Loucy (cell line): Measurements from ENCODE around the gene UNC5B.

Experiments
- H2AFZ ChIP-seq: fragments of 200-600 bp; sonication (generic); 2 replicates; pipeline ENCODE4 v1.6.0; 2016; ENCODE audit warnings: antibody characterized with exemption, mild to moderate bottlenecking, low read length, moderate library complexity
- H3F3A ChIP-seq: fragments of 200-600 bp; 2 replicates; pipeline ENCODE4 v1.6.0; 2016; ENCODE audit warnings: antibody characterized with exemption, low read depth, mild to moderate bottlenecking
- H3K27me3 ChIP-seq: fragments of 200-600 bp; sonication (generic); 2 replicates; pipeline ENCODE4 v1.6.1; 2014; ENCODE audit warnings: low read length, mild to moderate bottlenecking; ENCODE audit not compliant: insufficient read depth, poor library complexity, severe bottlenecking
- H3K36me3 ChIP-seq: fragments of 200-600 bp; sonication (generic); 2 replicates; pipeline ENCODE4 v1.6.1; 2016; ENCODE audit warnings: low read length; ENCODE audit not compliant: insufficient read depth
- H3K4me1 ChIP-seq: fragments of 200-600 bp; sonication (generic); 2 replicates; pipeline ENCODE4 v1.5.1; 2014; ENCODE audit warnings: low read length, mild to moderate bottlenecking; ENCODE audit not compliant: insufficient read depth, poor library complexity, severe bottlenecking
- H3K4me2 ChIP-seq: fragments of 200-600 bp; sonication (generic); 2 replicates; pipeline ENCODE4 v1.6.0; 2014; ENCODE audit warnings: antibody characterized with exemption, low read length, low read depth, mild to moderate bottlenecking; ENCODE audit not compliant: poor library complexity, severe bottlenecking
- H3K4me3 ChIP-seq: fragments of 200-600 bp; sonication (generic); 2 replicates; pipeline ENCODE4 v1.5.1; 2014; ENCODE audit warnings: low read length, mild to moderate bottlenecking, mixed read lengths; ENCODE audit not compliant: poor library complexity, severe bottlenecking
- H3K79me2 ChIP-seq: fragments of 200-600 bp; sonication (generic); 2 replicates; pipeline ENCODE4 v1.6.1; 2014; ENCODE audit warnings: low read length; ENCODE audit not compliant: insufficient read depth
- H3K9ac ChIP-seq: fragments of 200-600 bp; sonication (generic); 2 replicates; pipeline ENCODE4 v1.6.0; 2014; ENCODE audit warnings: mild to moderate bottlenecking, low read depth, low read length, moderate library complexity; ENCODE audit not compliant: poor library complexity, severe bottlenecking
- H3K9me2 ChIP-seq: fragments of 200-600 bp; sonication (generic); replicated peaks from 2 replicates; pipeline ENCODE4 v1.6.1; 2016; ENCODE audit warnings: low read depth, low read length, mixed read lengths
- H3K9me3 ChIP-seq: fragments of 200-600 bp; sonication (generic); 2 replicates; pipeline ENCODE4 v1.6.1; 2014; ENCODE audit warnings: mild to moderate bottlenecking, antibody characterized with exemption, low read length, low read depth; ENCODE audit not compliant: insufficient read depth
- H4K20me1 ChIP-seq: fragments of 200-600 bp; sonication (generic); 2 replicates; pipeline ENCODE4 v1.6.0; 2014; ENCODE audit warnings: antibody characterized with exemption, low read length, mild to moderate bottlenecking; ENCODE audit not compliant: insufficient read depth, poor library complexity, severe bottlenecking
- CTCF ChIP-seq: fragments of 200-600 bp; sonication (generic); conservative IDR thresholded peaks from 2 replicates; pipeline ENCODE4 v1.5.1; 2014; ENCODE audit warnings: mild to moderate bottlenecking, antibody characterized with exemption, low read length
- EZH2phosphoT487 ChIP-seq: fragments of 200-600 bp; IDR thresholded peaks from 2 replicates; pipeline ENCODE4 v1.6.1; 2018; ENCODE audit warnings: antibody characterized with exemption, mild to moderate bottlenecking, moderate library complexity, borderline replicate concordance

Gene UNC5B

GRCh38 chr10:71201849-71202248, 10.5 kb upstream of the UNC5B start:
- H3K79me2 ChIP-seq: no peaks in the 10 kb centered on the region
- H3F3A ChIP-seq: no peaks in the 10 kb centered on the region
- H3K9me2 ChIP-seq: no peaks in the 10 kb centered on the region
- H3K27me3 ChIP-seq: peaks cover 8% of the 10 kb centered on the region
- no peak overlapping the region for H3K4me3 ChIP-seq
- TF ChIP-seq CTCF (no peak), EZH2phosphoT487 (no peak)
- no peak overlapping the region for H2AFZ ChIP-seq
- no peaks in the 10 kb centered on the region for H3K4me1 ChIP-seq
- no peak overlapping the region for H3K9ac ChIP-seq
- peaks cover 18% of the 10 kb centered on the region; the same call in 1 of the 2 replicates for H3K9me3 ChIP-seq
- no peak overlapping the region for H3K4me2 ChIP-seq
- H4K20me1 ChIP-seq: no peaks in the 10 kb centered on the region
- H3K36me3 ChIP-seq: no peaks in the 10 kb centered on the region

- H3F3A ChIP-seq: no peaks in the 10 kb centered on the region
- H3K9me3 ChIP-seq: peaks cover 14% of the 10 kb centered on the region; the same call in 1 of the 2 replicates
- peaks cover 8% of the 10 kb centered on the region for H3K27me3 ChIP-seq
- no peaks in the 10 kb centered on the region for H3K36me3 ChIP-seq
- no peaks in the 10 kb centered on the region for H3K4me1 ChIP-seq
- no peak overlapping the region for H3K4me3 ChIP-seq
- H4K20me1 ChIP-seq: no peaks in the 10 kb centered on the region
- H3K4me2 ChIP-seq: no peak overlapping the region
- TF ChIP-seq CTCF (no peak), EZH2phosphoT487 (no peak)
- H3K9ac ChIP-seq: no peak overlapping the region
- no peaks in the 10 kb centered on the region for H3K9me2 ChIP-seq
- H3K79me2 ChIP-seq: no peaks in the 10 kb centered on the region
- no peak overlapping the region for H2AFZ ChIP-seq
Measured at GRCh38 chr10:71202314-71202713, 10.1 kb upstream of the UNC5B start.

- H3K4me3 ChIP-seq: no peak overlapping the region
- no peaks in the 10 kb centered on the region for H4K20me1 ChIP-seq
- TF ChIP-seq EZH2phosphoT487 (no peak), CTCF (no peak)
- H3K27me3 ChIP-seq: peaks cover 8% of the 10 kb centered on the region
- no peak overlapping the region for H2AFZ ChIP-seq
- peaks cover 10% of the 10 kb centered on the region; the same call in 1 of the 2 replicates for H3K9me3 ChIP-seq
- no peaks in the 10 kb centered on the region for H3K9me2 ChIP-seq
- no peaks in the 10 kb centered on the region for H3K4me1 ChIP-seq
- no peaks in the 10 kb centered on the region for H3F3A ChIP-seq
- H3K36me3 ChIP-seq: no peaks in the 10 kb centered on the region
- H3K79me2 ChIP-seq: no peaks in the 10 kb centered on the region
- H3K4me2 ChIP-seq: no peak overlapping the region
- no peak overlapping the region for H3K9ac ChIP-seq
Measured at GRCh38 chr10:71203124-71203523, 9.2 kb upstream of the UNC5B start.
